22Rv1 (cell line): ENCODE data around the gene PPIF.

ENCODE experiments used
- CTCF ChIP-seq: fragments of 450-650 bp; IDR thresholded peaks from 2 replicates; pipeline ENCODE4 v1.5.1; 2017; ENCODE audit warnings: mild to moderate bottlenecking
- ZFX ChIP-seq: fragments of 450-650 bp; IDR thresholded peaks from 2 replicates; pipeline ENCODE4 v1.6.1; 2017; ENCODE audit warnings: antibody characterized with exemption, borderline replicate concordance

- TF ChIP-seq CTCF (no peak), ZFX (no peak)
Observed at GRCh38 chr10:79354615-79355014, 7.3 kb downstream of the PPIF start.
